HG02885 (cell line): ENCODE measurements around the gene ZNF2.
A peak's percentile ranks its signal among the peaks of the same experiment; 100 is the strongest.

Experiments used
- ATAC-seq: cut with Tn5 transposase; IDR thresholded peaks from one replicate; pipeline ENCODE4 v1.9.1; 2021; ENCODE audit warnings: mild to moderate bottlenecking; ENCODE audit not compliant: unreplicated experiment, poor library complexity

Gene ZNF2

GRCh38 chr2:95203911-95204310 is 38.3 kb downstream of the ZNF2 start:
- no peak for ATAC-seq

GRCh38 chr2:95204396-95204795 is 38.8 kb downstream of the ZNF2 start:
- no peak for ATAC-seq

GRCh38 chr2:95206096-95206495 is 40.5 kb downstream of the ZNF2 start:
- no peak for ATAC-seq

DNA sequence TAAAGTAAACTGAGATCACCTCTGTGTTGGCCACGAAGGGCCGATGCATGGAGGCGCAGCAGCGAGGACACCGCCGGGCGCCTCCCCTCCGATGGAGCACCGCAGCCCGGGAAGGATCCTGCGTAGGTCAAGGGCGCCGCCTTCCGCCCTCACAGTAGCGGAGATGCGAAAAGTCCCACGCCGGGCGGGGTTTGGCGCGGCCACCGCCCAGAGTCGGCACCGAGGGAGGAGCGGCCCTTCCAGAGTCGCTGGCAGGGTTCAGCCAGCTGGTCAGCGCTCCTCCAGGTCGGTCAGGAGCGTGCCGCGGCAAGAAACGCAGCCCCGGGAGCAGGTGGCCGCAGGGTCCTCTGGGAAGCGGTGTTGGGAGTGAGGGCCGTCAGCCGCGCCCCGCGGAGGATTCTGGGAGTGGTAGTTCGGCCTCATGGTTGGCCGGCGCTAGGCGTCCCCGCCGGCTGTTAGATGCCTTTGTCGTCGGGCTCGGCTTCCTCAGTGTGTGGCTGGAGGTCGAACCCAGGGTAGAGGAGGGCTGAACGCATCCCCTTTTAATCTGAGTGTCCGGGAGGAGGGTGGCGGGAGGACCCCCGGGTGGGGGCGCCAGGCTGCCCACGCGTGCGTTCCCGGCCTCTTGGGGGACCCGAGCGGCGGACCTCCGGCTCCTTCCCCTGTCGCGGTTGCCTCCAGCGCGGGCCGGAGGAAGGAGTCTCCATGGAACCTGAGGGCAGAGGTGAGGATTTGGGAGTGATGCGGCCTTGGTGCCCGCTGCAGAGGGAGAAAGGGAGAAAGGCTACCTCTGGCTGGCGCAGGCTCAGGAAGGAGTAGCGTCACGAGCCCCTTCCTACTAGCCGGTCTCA is 41.7 kb downstream of the ZNF2 start, which contains the start of gene ZNF892:
Gene ZNF892, plus strand, starts transcription at position 411 of the 851 bp plus-strand sequence. Its CDS starts 295 bp downstream, at position 706.
- peak; percentile 98 for ATAC-seq

- no peak for ATAC-seq
Observed at GRCh38 chr2:95208106-95208505, 42.5 kb downstream of the ZNF2 start.

GRCh38 chr2:95215018-95215612 is 49.5 kb downstream of the ZNF2 start:
- ATAC-seq, result no peak

- ATAC-seq, result no peak
Observed at GRCh38 chr2:95220449-95220848, 54.8 kb downstream of the ZNF2 start.

GRCh38 chr2:95225658-95226057 is 60.0 kb downstream of the ZNF2 start:
- ATAC-seq, result no peak

DNA sequence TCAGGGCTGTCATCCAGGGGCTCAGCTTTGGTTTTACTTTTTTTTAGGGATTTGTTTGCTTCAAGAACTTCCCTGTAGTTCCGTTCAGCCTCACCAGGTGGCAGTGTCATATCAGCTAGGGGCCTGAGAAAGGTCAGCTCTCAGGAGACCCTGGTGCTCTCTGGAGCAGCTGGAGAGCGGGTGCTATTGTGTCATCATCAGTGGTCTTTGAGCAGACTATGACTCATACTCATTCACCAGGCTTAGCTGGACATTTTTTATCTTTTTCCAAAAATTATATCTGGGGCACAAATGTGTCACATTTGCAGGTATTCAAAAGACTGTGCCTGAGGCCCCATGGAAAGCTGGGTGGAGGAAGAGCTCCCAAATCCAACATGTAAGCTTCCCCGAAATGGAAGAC is 66.1 kb downstream of the ZNF2 start:
- ATAC-seq, result peak; percentile 54

DNA sequence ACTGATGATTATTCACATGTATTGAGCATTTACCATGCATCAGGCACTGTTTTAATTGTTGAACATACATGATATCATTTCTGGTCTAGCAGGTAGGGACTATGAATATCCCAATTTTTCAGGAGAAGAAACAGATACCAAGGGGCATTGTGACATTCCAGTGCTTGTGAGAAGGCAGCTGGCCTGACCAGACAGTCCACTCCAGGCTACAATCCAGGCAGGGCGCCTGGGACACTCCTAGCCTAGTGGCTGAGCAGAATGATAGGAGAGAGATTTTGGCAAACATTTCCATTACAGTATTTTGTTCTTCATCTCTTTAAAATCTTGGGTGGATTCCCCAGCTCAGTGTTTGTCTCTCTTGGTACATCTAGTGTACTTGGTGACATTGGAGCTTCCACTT is 66.6 kb downstream of the ZNF2 start:
- no peak for ATAC-seq
